Smooth muscle cell (in vitro differentiated cells): Measurements from ENCODE around the gene LIMA1. TPM values are rescaled to one million over a fixed set of nuclear protein-coding genes. Genes with fewer than 3 reads are reported as not detected.

ENCODE experiments used
- DNase-seq: peaks from one replicate; lab custom pipeline; 2025; ENCODE audit not compliant: unreplicated experiment; lab: John Stamatoyannopoulos, UW
- H2AFZ ChIP-seq: fragments of 200-600 bp; sonication (generic); 2 replicates; pipeline ENCODE4 v1.6.0; 2016; ENCODE audit warnings: antibody characterized with exemption, low read depth, mild to moderate bottlenecking
- H3F3A ChIP-seq: fragments of 200-600 bp; sonication (generic); 2 replicates; pipeline ENCODE4 v1.6.0; 2017; ENCODE audit warnings: antibody characterized with exemption, low read depth
- H3K27ac ChIP-seq: fragments of 200-600 bp; sonication (generic); 2 replicates; pipeline ENCODE4 v1.5.1; 2016; ENCODE audit warnings: low read depth, mild to moderate bottlenecking
- H3K27me3 ChIP-seq: fragments of 200-600 bp; sonication (generic); 2 replicates; pipeline ENCODE4 v1.6.1; 2016; ENCODE audit warnings: low read depth, mild to moderate bottlenecking
- H3K36me3 ChIP-seq: fragments of 200-600 bp; sonication (generic); 2 replicates; pipeline ENCODE4 v1.5.1; 2016; ENCODE audit warnings: low read depth
- H3K4me1 ChIP-seq: fragments of 200-600 bp; sonication (generic); 2 replicates; pipeline ENCODE4 v1.5.1; 2016; ENCODE audit warnings: low read depth
- H3K4me2 ChIP-seq: fragments of 200-600 bp; sonication (generic); 2 replicates; pipeline ENCODE4 v1.6.0; 2016; ENCODE audit warnings: mild to moderate bottlenecking
- H3K4me3 ChIP-seq: fragments of 200-600 bp; sonication (generic); 2 replicates; pipeline ENCODE4 v1.5.1; 2016; ENCODE audit warnings: mild to moderate bottlenecking
- H3K79me2 ChIP-seq: fragments of 200-600 bp; sonication (generic); 2 replicates; pipeline ENCODE4 v1.6.0; 2016; ENCODE audit warnings: low read depth, mild to moderate bottlenecking
- H3K9ac ChIP-seq: fragments of 200-600 bp; sonication (generic); 2 replicates; pipeline ENCODE4 v1.6.0; 2016; ENCODE audit warnings: low read depth
- H3K9me3 ChIP-seq: fragments of 200-600 bp; sonication (generic); replicated peaks from 2 replicates; pipeline ENCODE4 v1.5.1; 2016; ENCODE audit warnings: low read depth
- H4K20me1 ChIP-seq: fragments of 200-600 bp; sonication (generic); 2 replicates; pipeline ENCODE4 v1.6.0; 2016; ENCODE audit warnings: low read depth
- WGBS: methylation state at CpG from one replicate; pipeline ENCODE4 v1.1.7; 2016; ENCODE audit warnings: low lambda C conversion rate; 5-methylcytosine and 5-hydroxymethylcytosine counted together
- polyA plus RNA-seq: library from polyadenylated mRNA; unstranded; fragments of >200 nt; fragmentation: Nextera tagmentation; extraction: Ambion mirVana; gene quantifications from 2 replicates; pipeline ENCODE4 v1.2.1, GENCODE V29; 2016
- total RNA-seq: library from RNA; depleted of rRNA; stranded (reverse); fragments of >200 nt; gene quantifications from 2 replicates; pipeline ENCODE4 v1.2.3, GENCODE V29; 2014
- TF ChIP-seq, protein P1 (sequence below): fragments of 200-600 bp; sonication (generic); IDR thresholded peaks from 2 replicates; pipeline ENCODE4 v1.5.1; 2017; ENCODE audit warnings: borderline replicate concordance, mild to moderate bottlenecking, antibody characterized with exemption; ENCODE audit not compliant: insufficient read depth, poor library complexity, severe bottlenecking

The LIMA1 gene
- total and polyA plus RNA-seq, 2 experiments from 2014 or later = 39.6 to 154 TPM

DNA sequence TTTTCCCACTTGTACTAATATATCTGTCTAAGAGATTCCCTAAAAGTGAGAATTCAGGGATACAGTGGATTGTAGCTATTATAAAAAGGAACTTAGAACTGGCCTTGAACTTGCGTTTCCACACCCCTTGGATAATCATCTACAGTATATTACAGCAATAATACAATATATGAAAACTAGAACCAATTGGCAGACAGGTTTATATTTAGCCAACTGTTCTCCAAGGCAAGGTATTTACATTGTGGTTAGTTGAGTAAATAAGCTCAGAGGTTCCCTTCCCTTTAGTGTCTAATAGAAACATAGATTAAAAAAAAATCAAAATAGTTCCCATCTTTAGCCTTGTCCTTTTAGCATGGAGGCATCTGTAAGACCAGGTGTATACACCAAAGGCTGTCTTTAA lies 42.1 kb downstream of the LIMA1 start:
- H2AFZ ChIP-seq = no peak overlapping the region
- no peaks in the 10 kb centered on the region for H3K9me3 ChIP-seq
- TF ChIP-seq, protein P1, sequence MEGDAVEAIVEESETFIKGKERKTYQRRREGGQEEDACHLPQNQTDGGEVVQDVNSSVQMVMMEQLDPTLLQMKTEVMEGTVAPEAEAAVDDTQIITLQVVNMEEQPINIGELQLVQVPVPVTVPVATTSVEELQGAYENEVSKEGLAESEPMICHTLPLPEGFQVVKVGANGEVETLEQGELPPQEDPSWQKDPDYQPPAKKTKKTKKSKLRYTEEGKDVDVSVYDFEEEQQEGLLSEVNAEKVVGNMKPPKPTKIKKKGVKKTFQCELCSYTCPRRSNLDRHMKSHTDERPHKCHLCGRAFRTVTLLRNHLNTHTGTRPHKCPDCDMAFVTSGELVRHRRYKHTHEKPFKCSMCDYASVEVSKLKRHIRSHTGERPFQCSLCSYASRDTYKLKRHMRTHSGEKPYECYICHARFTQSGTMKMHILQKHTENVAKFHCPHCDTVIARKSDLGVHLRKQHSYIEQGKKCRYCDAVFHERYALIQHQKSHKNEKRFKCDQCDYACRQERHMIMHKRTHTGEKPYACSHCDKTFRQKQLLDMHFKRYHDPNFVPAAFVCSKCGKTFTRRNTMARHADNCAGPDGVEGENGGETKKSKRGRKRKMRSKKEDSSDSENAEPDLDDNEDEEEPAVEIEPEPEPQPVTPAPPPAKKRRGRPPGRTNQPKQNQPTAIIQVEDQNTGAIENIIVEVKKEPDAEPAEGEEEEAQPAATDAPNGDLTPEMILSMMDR = no peak
- no peak overlapping the region for H3K9ac ChIP-seq
- no peaks in the 10 kb centered on the region for H3K36me3 ChIP-seq
- DNase-seq = no peak
- no peaks in the 10 kb centered on the region for H3K27me3 ChIP-seq
- peaks cover 6% of the 10 kb centered on the region for H3K4me1 ChIP-seq
- peak overlapping the region; percentile 93 for H3K27ac ChIP-seq
- peaks cover 18% of the 10 kb centered on the region for H3F3A ChIP-seq
- no peaks in the 10 kb centered on the region for H4K20me1 ChIP-seq
- peak overlapping the region; percentile 74 for H3K4me2 ChIP-seq
- whole genome bisulfite sequencing = 100% methylated on average over 1 of the region's 1 CpG
- H3K4me3 ChIP-seq = no peak overlapping the region
- no peaks in the 10 kb centered on the region for H3K79me2 ChIP-seq

DNA sequence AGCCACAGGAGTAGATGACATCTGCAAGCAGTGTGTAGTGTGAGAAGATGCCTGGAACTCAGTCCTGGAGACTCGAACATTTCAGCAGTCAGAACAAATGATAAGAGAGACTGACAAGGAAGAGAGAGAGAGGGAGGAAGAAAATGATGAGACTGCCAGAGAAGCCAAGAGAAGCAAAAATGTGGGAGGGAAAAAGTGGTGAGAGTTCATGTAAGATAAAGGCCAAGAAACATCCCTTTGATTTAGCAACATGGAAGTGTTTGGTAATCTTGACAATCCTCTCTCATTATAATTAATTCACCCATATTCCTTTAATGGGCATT lies 42.6 kb downstream of the LIMA1 start:
- 20% methylated on average over 1 of the region's 1 CpG for WGBS
- H2AFZ ChIP-seq = peak overlapping the region; percentile 8

DNA sequence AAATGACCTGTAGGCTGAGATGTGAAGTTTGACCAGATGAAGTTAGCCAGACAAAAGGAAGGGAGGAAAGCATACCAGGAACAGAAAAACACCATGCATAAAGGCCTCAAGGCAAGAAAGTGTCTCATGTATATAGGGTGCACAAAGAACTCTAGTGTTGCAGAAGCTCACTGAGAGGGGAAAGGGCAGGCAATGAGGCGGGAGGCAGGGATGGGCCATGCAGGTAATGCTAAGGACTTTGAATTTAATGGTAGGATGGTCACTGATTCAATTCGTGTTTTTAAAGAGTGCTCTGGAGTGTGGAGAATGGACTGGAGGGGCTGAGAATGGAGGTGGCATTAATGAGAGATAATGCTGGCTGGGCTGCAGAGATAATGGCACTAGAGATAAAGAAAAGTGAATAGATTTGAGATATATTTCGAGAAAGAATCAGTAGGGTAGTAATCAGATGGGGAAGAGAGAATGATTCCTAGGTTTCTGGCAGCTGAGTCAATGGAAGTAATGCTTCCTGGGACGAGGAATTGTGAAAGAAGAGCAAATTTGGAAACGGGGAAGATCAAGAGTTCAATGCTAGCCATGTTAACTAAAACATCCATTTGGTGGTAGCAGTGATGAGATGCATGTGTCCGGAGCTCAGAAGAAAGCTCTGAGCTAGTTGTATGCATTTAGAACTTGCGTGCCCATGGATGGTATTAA lies 43.1 kb downstream of the LIMA1 start:
- peaks cover 18% of the 10 kb centered on the region for H3F3A ChIP-seq
- peak overlapping the region; percentile 8 for H2AFZ ChIP-seq
- no peaks in the 10 kb centered on the region for H3K79me2 ChIP-seq
- H4K20me1 ChIP-seq = no peaks in the 10 kb centered on the region
- H3K27ac ChIP-seq = peak overlapping the region; percentile 93
- H3K9me3 ChIP-seq = no peaks in the 10 kb centered on the region
- H3K27me3 ChIP-seq = no peaks in the 10 kb centered on the region
- H3K4me1 ChIP-seq = peaks cover 6% of the 10 kb centered on the region
- H3K36me3 ChIP-seq = no peaks in the 10 kb centered on the region
- TF ChIP-seq, protein P1 = no peak
- H3K4me3 ChIP-seq = no peak overlapping the region
- DNase-seq = no peak
- peak overlapping the region; percentile 74 for H3K4me2 ChIP-seq
- WGBS = 75% methylated on average over 7 of the region's 7 CpGs
- H3K9ac ChIP-seq = no peak overlapping the region

More for the DNA sequence above, 42.6 kb downstream of the LIMA1 start:
- Histone ChIP-seq H3K79me2 (no peaks in the 10 kb centered on the region), H3K36me3 (no peaks in the 10 kb centered on the region), H3K9ac (no peak overlapping the region), H3K4me2 (peak overlapping the region; percentile 74), H4K20me1 (no peaks in the 10 kb centered on the region), H3K27me3 (no peaks in the 10 kb centered on the region), H3F3A (peaks cover 18% of the 10 kb centered on the region), H3K27ac (peak overlapping the region; percentile 93), H3K4me3 (no peak overlapping the region), H3K4me1 (peaks cover 6% of the 10 kb centered on the region), H3K9me3 (no peaks in the 10 kb centered on the region)
- TF ChIP-seq, protein P1 = no peak
- no peak for DNase-seq

DNA sequence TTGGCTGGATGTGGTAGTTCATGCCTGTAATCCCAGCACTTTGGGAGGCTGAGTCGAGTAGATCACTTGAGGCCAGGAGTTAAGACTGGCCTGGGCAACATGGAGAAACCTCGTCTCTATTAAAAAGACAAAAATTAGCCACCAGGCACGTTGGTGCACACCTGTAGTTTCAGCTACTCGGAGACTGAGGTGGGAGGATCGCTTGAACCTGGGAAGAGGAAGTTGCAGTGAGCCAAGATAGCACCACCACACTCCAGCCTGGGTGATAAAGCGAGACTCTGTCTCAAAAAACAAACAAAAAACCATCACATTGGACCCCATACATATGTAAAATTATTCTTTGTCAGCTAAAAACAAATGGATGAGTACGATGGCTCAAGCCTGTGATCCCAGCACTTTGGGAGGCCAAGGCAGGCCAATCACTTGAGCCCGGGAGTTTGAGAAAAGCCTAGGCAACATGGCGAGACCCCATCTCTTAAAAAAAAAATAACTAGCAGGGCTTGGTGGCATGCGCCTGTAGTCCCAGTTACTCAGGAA lies 43.9 kb downstream of the LIMA1 start:
- H3K79me2 ChIP-seq = no peaks in the 10 kb centered on the region
- H2AFZ ChIP-seq = no peak overlapping the region
- H3K27ac ChIP-seq = no peak overlapping the region
- H3K27me3 ChIP-seq = no peaks in the 10 kb centered on the region
- H3K9ac ChIP-seq = no peak overlapping the region
- TF ChIP-seq, protein P1 = no peak
- no peaks in the 10 kb centered on the region for H3K9me3 ChIP-seq
- no peak overlapping the region for H3K4me2 ChIP-seq
- H3F3A ChIP-seq = peaks cover 18% of the 10 kb centered on the region
- DNase-seq = no peak
- 94% methylated on average over 10 of the region's 10 CpGs for WGBS
- H3K4me1 ChIP-seq = peaks cover 6% of the 10 kb centered on the region
- no peaks in the 10 kb centered on the region for H3K36me3 ChIP-seq
- H4K20me1 ChIP-seq = no peaks in the 10 kb centered on the region
- H3K4me3 ChIP-seq = no peak overlapping the region
